GM12864 (cell line): ENCODE measurements around the gene DSCAM.

Experiments
- DNase-seq: peaks from one replicate; pipeline ENCODE4 v3.0.0-alpha.2; 2011; ENCODE audit warnings: low read depth
- H3K4me3 ChIP-seq: 2 replicates; pipeline ENCODE4 v1.5.1; 2011; ENCODE audit warnings: mild to moderate bottlenecking, low read depth, low read length, control low read depth
- CTCF ChIP-seq: IDR thresholded peaks from 2 replicates; pipeline ENCODE4 v1.5.1; 2011; ENCODE audit warnings: low read depth, mild to moderate bottlenecking, moderate library complexity, low read length, control low read depth, inconsistent platforms; ENCODE audit errors: missing control alignments

DSCAM gene

GRCh38 chr21:40675017-40675416 lies 171.9 kb downstream of the DSCAM start:
- H3K4me3 ChIP-seq: no peak overlapping the region
- DNase-seq: no peak
- no peak for TF ChIP-seq CTCF

- no peak for TF ChIP-seq CTCF
- no peak for DNase-seq
- H3K4me3 ChIP-seq: no peak overlapping the region
These were observed 174.4 kb downstream of the DSCAM start for GRCh38 chr21:40672602-40673001.

GRCh38 chr21:40671716-40672115 lies 175.2 kb downstream of the DSCAM start:
- no peak overlapping the region for H3K4me3 ChIP-seq
- DNase-seq: no peak
- no peak for TF ChIP-seq CTCF

GRCh38 chr21:40668555-40669275 lies 178.2 kb downstream of the DSCAM start:
- no peak overlapping the region for H3K4me3 ChIP-seq
- no peak for DNase-seq
- no peak for TF ChIP-seq CTCF

GRCh38 chr21:40667967-40668366 lies 179.0 kb downstream of the DSCAM start:
- TF ChIP-seq CTCF: no peak
- no peak overlapping the region for H3K4me3 ChIP-seq
- DNase-seq: no peak

GRCh38 chr21:40662889-40663288 lies 184.1 kb downstream of the DSCAM start:
- no peak for DNase-seq
- no peak overlapping the region for H3K4me3 ChIP-seq
- TF ChIP-seq CTCF: no peak

- H3K4me3 ChIP-seq: no peak overlapping the region
- no peak for DNase-seq
- TF ChIP-seq CTCF: no peak
These were observed 186.5 kb downstream of the DSCAM start for GRCh38 chr21:40660461-40660860.
